IMR-90 (cell line): ENCODE measurements around the gene RPS15.

ENCODE experiments used
- BHLHE40 ChIP-seq: fragments of 150-350 bp; IDR thresholded peaks from 2 replicates; pipeline ENCODE4 v1.6.1; 2016; ENCODE audit warnings: mild to moderate bottlenecking, low read depth, low read length
- CEBPB ChIP-seq: IDR thresholded peaks from 2 replicates; pipeline ENCODE4 v1.6.1; 2012; ENCODE audit warnings: low read depth, low read length, improper control_type of control experiment
- MXI1 ChIP-seq: IDR thresholded peaks from 2 replicates; pipeline ENCODE4 v1.6.1; 2012; ENCODE audit warnings: low read depth, mild to moderate bottlenecking, low read length, moderate library complexity, borderline replicate concordance
- POLR2A ChIP-seq: IDR thresholded peaks from 2 replicates; pipeline ENCODE4 v1.6.1; 2012; ENCODE audit warnings: mild to moderate bottlenecking, low read depth, low read length
- RCOR1 ChIP-seq: IDR thresholded peaks from 2 replicates; pipeline ENCODE4 v1.6.1; 2012; ENCODE audit warnings: mild to moderate bottlenecking, low read length, improper control_type of control experiment; ENCODE audit not compliant: insufficient replicate concordance
- RFX5 ChIP-seq: IDR thresholded peaks from 2 replicates; pipeline ENCODE4 v1.8.0; 2012; ENCODE audit warnings: low read depth, mild to moderate bottlenecking, low read length, moderate library complexity
- SMC3 ChIP-seq: fragments of 150-350 bp; IDR thresholded peaks from 2 replicates; pipeline ENCODE4 v1.6.1; 2016; ENCODE audit warnings: low read depth, mild to moderate bottlenecking, antibody characterized with exemption, low read length, moderate library complexity
- TF ChIP-seq, protein P1 (sequence below): fragments of 150-350 bp; IDR thresholded peaks from 2 replicates; pipeline ENCODE4 v1.6.1; 2016; ENCODE audit warnings: low read depth, mild to moderate bottlenecking, low read length, moderate library complexity, borderline replicate concordance
- TF ChIP-seq, protein P2 (sequence below): conservative IDR thresholded peaks from 2 replicates; pipeline ENCODE4 v1.5.1; 2012; ENCODE audit warnings: mild to moderate bottlenecking, low read depth, low read length, improper control_type of control experiment

DNA sequence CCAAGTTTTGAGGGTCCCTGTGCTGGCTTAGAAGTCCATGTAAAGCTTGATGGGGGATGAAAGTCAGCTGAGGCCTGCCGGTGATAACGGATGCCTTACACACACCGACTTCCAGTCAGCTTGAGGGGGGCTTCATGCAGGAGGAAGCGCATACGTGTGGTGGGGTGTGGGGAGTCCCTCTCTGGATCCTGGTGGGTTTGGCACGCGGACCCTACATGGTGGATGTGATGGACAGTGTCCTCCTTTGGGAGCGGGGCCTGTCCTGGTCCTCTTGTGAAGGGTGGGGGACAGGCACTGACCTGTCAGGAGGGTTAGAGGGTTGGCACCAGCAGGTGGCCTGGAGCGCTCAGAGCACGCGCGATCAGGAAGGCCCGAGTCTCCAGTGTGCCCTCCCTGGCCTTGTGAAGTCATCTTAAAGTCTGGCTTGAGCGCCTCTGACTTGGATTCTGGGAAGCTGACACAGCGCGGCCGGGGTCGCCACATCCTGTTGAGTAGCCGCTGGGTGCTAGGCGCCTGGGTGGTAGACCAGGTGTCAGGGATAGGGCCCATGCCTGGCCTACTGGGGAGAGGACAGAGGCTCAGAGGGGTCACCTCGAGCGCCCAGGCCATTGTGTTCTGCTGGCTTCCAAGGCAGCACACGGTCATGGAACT lies 27.9 kb upstream of the RPS15 start:
- TF ChIP-seq, protein P1, sequence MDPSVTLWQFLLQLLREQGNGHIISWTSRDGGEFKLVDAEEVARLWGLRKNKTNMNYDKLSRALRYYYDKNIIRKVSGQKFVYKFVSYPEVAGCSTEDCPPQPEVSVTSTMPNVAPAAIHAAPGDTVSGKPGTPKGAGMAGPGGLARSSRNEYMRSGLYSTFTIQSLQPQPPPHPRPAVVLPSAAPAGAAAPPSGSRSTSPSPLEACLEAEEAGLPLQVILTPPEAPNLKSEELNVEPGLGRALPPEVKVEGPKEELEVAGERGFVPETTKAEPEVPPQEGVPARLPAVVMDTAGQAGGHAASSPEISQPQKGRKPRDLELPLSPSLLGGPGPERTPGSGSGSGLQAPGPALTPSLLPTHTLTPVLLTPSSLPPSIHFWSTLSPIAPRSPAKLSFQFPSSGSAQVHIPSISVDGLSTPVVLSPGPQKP = no peak
- TF ChIP-seq, protein P2, sequence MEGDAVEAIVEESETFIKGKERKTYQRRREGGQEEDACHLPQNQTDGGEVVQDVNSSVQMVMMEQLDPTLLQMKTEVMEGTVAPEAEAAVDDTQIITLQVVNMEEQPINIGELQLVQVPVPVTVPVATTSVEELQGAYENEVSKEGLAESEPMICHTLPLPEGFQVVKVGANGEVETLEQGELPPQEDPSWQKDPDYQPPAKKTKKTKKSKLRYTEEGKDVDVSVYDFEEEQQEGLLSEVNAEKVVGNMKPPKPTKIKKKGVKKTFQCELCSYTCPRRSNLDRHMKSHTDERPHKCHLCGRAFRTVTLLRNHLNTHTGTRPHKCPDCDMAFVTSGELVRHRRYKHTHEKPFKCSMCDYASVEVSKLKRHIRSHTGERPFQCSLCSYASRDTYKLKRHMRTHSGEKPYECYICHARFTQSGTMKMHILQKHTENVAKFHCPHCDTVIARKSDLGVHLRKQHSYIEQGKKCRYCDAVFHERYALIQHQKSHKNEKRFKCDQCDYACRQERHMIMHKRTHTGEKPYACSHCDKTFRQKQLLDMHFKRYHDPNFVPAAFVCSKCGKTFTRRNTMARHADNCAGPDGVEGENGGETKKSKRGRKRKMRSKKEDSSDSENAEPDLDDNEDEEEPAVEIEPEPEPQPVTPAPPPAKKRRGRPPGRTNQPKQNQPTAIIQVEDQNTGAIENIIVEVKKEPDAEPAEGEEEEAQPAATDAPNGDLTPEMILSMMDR = no peak
- no peak for TF ChIP-seq POLR2A
- no peak for TF ChIP-seq SMC3
- no peak for TF ChIP-seq CEBPB
- no peak for TF ChIP-seq RFX5
- no peak for TF ChIP-seq BHLHE40
- TF ChIP-seq MXI1 = no peak
- TF ChIP-seq RCOR1 = no peak
